ENCODE results near the gene KIF18A. TPM values are rescaled to one million over a fixed set of nuclear protein-coding genes. Genes with fewer than 3 reads are reported as not detected.

KIF18A gene
- polyA plus RNA-seq, 1 donor (not counting 4 experiments of a cell fraction or from before 2014, with no cell fraction given), result 6.1 TPM

DNA sequence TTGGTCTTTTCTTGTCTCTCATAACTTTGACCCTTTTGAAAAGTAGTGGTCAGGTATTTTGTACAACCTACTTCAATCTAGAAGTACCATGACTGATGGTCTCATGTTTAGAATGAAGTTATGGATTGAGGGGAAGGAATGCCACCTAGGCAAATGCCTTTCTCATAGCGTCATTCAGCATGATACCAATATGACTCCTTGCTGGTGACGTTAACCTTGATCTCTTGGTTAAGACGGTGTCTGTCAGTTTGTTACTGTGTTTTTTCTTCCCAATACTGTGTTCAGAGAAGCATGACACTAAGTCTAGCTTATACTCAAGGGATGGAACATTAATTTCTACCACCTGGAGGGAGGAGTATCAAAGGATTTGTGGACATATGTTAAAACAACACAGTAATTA lies 130.9 kb downstream of the KIF18A start:
- DNase-seq (ENCODE audit: low read depth, low spot score) (no peak), FAIRE-seq (peak; percentile 20)
- Histone ChIP-seq H3K9me3 (ENCODE audit: control insufficient read depth, low read depth, low read length) (no peaks in the 10 kb centered on the region), H3K4me2 (ENCODE audit: control insufficient read depth, extremely low read depth, insufficient read depth, low read depth, low read length) (no peak overlapping the region), H3K36me3 (ENCODE audit: control insufficient read depth in 2 of 2, extremely low read depth in 1 of 2, insufficient read depth in 2 of 2, low read length in 2 of 2) (no peaks in the 10 kb centered on the region), H3K9me1 (ENCODE audit: control insufficient read depth, extremely low read depth, insufficient read depth, low read length) (no peaks in the 10 kb centered on the region), H3K79me2 (ENCODE audit: control insufficient read depth, insufficient read depth, low read length) (no peaks in the 10 kb centered on the region), H4K20me1 (ENCODE audit: control insufficient read depth, extremely low read depth, insufficient read depth, low read length) (no peaks in the 10 kb centered on the region), H3K27ac (ENCODE audit: control insufficient read depth, insufficient read depth, low read length) (no peak overlapping the region), H3K9ac (ENCODE audit: control insufficient read depth, extremely low read depth, insufficient read depth, low read length) (no peak overlapping the region), H3K4me1 (ENCODE audit: control insufficient read depth, extremely low read depth, insufficient read depth, low read length) (no peaks in the 10 kb centered on the region), H3K4me3 (ENCODE audit: control insufficient read depth in 2 of 3, extremely low read depth in 1 of 3, insufficient read depth in 2 of 3, low read depth in 1 of 3, low read length in 3 of 3) (no peak overlapping the region), H2AFZ (ENCODE audit: control insufficient read depth, low read length) (no peak overlapping the region), H3K27me3 (ENCODE audit: control insufficient read depth, extremely low read depth, insufficient read depth, low read length) (no peaks in the 10 kb centered on the region)
- TF ChIP-seq, protein P1, sequence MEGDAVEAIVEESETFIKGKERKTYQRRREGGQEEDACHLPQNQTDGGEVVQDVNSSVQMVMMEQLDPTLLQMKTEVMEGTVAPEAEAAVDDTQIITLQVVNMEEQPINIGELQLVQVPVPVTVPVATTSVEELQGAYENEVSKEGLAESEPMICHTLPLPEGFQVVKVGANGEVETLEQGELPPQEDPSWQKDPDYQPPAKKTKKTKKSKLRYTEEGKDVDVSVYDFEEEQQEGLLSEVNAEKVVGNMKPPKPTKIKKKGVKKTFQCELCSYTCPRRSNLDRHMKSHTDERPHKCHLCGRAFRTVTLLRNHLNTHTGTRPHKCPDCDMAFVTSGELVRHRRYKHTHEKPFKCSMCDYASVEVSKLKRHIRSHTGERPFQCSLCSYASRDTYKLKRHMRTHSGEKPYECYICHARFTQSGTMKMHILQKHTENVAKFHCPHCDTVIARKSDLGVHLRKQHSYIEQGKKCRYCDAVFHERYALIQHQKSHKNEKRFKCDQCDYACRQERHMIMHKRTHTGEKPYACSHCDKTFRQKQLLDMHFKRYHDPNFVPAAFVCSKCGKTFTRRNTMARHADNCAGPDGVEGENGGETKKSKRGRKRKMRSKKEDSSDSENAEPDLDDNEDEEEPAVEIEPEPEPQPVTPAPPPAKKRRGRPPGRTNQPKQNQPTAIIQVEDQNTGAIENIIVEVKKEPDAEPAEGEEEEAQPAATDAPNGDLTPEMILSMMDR (optimal IDR thresholded peaks at IDR 0.05 in 1 of 3, IDR thresholded peaks at IDR 0.05 in 1 of 3, conservative IDR thresholded peaks at IDR 0.05 in 1 of 3; ENCODE audit: extremely low read depth in 1 of 3, insufficient read depth in 2 of 3, low read length in 3 of 3), result no peak
- no peak for TF ChIP-seq EZH2 (IDR thresholded peaks at IDR 0.05; ENCODE audit: low read length)
- dilution Hi-C loops (cut with MboI; ENCODE audit: extremely low pct_ligation_motif_present, low sequenced_read_pairs), result no loop called here

DNA sequence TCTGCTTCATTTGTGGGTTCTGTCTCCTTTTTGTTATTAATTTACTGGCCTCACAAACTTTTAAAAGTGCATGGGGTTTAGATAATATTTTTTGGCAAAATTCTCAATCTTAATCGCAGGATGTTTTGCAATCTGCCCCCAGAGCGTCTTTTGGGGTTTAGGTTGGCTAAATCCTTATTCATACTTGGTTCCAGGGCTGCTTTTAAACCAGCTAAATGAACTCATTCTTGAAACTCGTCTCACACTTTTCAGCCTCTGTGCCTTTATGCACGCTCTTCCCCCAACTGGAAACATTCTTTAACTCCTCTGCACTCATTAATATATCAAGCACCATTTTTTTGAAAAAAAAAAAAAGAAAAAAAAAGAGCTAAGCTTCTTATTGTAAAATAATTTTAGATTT lies 131.7 kb downstream of the KIF18A start:
- no peaks in the 10 kb centered on the region for H4K20me1 ChIP-seq (ENCODE audit: control insufficient read depth, extremely low read depth, insufficient read depth, low read length)
- dilution Hi-C loops (cut with MboI; ENCODE audit: extremely low pct_ligation_motif_present, low sequenced_read_pairs), result no loop called here
- no peaks in the 10 kb centered on the region for H3K36me3 ChIP-seq (ENCODE audit: control insufficient read depth in 2 of 2, extremely low read depth in 1 of 2, insufficient read depth in 2 of 2, low read length in 2 of 2)
- no peak overlapping the region for H3K4me3 ChIP-seq (ENCODE audit: control insufficient read depth in 2 of 3, extremely low read depth in 1 of 3, insufficient read depth in 2 of 3, low read depth in 1 of 3, low read length in 3 of 3)
- no peak overlapping the region for H3K4me2 ChIP-seq (ENCODE audit: control insufficient read depth, extremely low read depth, insufficient read depth, low read depth, low read length)
- FAIRE-seq (no peak), DNase-seq (ENCODE audit: low read depth, low spot score) (no peak)
- no peak overlapping the region for H3K9ac ChIP-seq (ENCODE audit: control insufficient read depth, extremely low read depth, insufficient read depth, low read length)
- H3K4me1 ChIP-seq (ENCODE audit: control insufficient read depth, extremely low read depth, insufficient read depth, low read length), result no peaks in the 10 kb centered on the region
- H3K27me3 ChIP-seq (ENCODE audit: control insufficient read depth, extremely low read depth, insufficient read depth, low read length), result no peaks in the 10 kb centered on the region
- H3K9me1 ChIP-seq (ENCODE audit: control insufficient read depth, extremely low read depth, insufficient read depth, low read length), result no peaks in the 10 kb centered on the region
- no peak for TF ChIP-seq EZH2 (IDR thresholded peaks at IDR 0.05; ENCODE audit: low read length)
- TF ChIP-seq, protein P1 (optimal IDR thresholded peaks at IDR 0.05 in 1 of 3, IDR thresholded peaks at IDR 0.05 in 1 of 3, conservative IDR thresholded peaks at IDR 0.05 in 1 of 3; ENCODE audit: extremely low read depth in 1 of 3, insufficient read depth in 2 of 3, low read length in 3 of 3), result no peak
- no peak overlapping the region for H2AFZ ChIP-seq (ENCODE audit: control insufficient read depth, low read length)
- H3K79me2 ChIP-seq (ENCODE audit: control insufficient read depth, insufficient read depth, low read length), result no peaks in the 10 kb centered on the region
- no peaks in the 10 kb centered on the region for H3K9me3 ChIP-seq (ENCODE audit: control insufficient read depth, low read depth, low read length)
- no peak overlapping the region for H3K27ac ChIP-seq (ENCODE audit: control insufficient read depth, insufficient read depth, low read length)

Data from keratinocyte (primary cell).